ENCODE results near the gene CHKA.

Gene CHKA

GRCh38 chr11:68013611-68014156 lies 107.5 kb downstream of the CHKA start:
- no peak for DNase-seq (ENCODE audit: low spot score)

- DNase-seq (ENCODE audit: low spot score), result peak; percentile 93
These were observed 108.2 kb downstream of the CHKA start for GRCh38 chr11:68012843-68013610.

DNA sequence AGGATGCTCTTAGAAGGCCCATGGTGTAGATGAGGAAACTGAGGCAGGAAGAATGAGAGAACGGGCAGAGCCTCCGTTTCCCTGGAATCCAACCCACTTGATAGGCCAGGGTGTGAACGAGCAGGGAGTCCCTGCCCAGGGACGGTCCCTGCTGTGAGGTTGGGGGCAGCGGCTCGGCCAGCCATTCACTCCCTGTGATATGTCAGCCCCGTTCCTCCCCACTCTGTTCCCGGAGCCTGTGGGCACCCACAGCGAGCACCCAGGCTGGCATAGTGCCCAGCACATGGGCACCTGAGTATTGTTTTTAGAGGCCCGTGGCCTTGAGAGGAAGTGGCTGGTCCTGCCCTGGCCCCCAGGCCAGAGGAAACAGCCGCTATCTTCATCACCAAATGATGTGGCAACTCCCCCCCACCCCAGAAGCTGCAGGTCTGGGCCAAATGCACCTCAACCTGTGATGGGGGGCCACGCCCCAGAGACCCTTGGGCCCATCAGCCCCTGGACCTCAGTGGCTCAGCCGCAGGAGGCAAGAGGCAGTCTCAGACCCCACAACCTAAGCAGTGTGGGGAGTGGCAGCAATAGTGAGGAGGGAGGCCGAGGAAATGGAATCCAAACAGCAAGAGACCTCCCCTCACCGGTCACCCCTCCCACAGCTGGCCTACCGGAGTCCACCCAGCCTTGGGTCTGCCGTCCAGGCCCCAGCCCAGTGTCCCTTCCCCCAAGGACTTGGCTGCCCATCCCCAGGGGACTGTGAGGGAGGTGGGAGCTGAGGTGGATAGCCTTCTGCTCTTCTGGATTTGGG lies 108.9 kb downstream of the CHKA start:
- DNase-seq (ENCODE audit: low spot score), result no peak

DNA sequence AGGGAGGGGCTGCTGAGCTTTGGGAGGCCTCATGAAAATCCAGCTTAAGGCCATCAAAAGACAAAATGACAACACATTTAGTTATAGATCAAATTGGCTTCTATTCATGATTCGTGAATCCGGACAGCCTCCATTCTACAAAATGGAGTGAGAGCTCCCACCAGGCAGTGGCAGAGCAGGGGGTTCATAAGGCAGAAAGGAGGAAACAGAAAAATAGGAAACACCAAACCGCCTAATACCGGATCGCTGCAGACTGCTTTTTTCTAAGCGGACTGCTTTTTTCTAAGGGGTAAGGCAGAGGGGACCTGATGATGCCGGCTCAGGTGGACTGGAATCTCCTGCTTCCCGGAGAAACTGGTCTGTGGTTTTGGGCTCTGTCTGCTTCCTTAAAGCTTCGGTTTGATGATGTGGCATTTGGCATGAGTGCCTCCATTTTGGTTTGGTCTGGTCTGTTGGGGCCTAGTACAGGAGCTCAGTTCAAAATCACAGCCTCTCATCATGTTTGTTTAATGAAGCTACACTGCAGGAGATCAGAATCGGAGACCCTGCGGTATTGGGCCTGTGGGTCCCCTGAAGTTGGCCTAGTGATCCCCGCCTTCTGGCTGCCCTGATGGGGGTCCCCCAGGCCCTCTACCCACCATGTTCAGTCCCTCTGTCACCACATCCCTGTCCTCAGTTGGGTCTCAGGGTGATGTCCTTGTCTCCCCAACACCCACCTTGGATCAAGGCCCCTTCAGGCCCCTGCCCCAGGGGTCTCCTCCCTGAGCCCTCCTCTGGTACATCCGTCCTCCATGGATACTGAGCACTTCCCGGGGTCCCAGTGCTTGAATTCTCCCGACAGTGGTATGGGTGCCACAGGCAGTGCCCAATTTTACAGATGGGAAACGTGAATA lies 109.9 kb downstream of the CHKA start:
- DNase-seq (ENCODE audit: low spot score), result no peak

GRCh38 chr11:68010090-68011041 lies 110.8 kb downstream of the CHKA start, which contains the start of gene ALDH3B1:
TSS of gene ALDH3B1 (plus strand) at chr11:68010327. CDS start at chr11:68015298, 4,971 bp downstream.
- peak; percentile 90 for DNase-seq (ENCODE audit: low spot score)

GRCh38 chr11:68009391-68010089 lies 111.6 kb downstream of the CHKA start:
- no peak for DNase-seq (ENCODE audit: low spot score)

DNA sequence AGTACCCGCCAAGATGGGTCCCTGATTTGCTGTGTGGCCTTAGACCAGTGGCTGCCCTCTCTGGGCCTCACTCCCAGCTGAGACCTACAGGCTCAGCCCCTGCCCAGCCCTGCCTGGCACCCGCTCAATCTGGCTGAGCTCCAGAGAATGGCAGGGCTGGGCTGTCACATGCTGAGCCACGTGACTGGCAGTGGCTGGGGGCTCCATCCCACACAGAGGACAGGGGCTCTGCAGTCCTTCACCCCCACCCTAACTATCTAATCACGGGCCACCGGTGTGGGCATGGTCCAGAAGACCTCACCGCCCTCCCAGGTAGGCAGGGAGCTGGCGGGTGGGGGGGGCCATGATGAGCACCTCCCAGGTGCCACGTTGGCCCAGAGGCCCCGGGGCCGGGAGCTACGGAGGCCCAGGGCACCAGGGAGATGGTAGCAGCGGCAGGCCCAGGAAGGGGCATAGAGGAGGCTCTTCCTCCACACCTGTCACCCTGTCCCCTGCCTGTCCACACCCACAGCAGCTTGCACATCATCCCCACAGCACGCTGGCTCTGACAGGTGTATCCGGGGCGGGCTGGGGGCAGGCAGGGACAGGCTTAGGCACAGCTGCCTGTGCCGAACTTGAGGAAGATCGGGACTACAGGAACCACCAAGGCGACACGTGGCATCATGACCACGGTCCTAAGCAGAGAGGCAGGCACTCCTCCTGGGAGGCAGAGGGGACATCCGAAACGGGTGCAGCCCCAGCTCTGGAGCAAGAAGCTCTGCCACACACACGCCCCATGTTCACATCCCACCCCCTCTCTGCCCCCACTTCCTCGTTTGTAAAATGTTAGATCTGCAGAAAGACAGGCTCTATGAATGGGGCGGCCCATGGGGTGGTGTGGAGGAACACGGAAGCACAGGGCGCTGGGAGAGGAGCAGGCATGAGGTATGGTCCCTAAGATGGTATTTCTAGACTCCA lies 112.5 kb downstream of the CHKA start:
- no peak for DNase-seq (ENCODE audit: low spot score)

DNA sequence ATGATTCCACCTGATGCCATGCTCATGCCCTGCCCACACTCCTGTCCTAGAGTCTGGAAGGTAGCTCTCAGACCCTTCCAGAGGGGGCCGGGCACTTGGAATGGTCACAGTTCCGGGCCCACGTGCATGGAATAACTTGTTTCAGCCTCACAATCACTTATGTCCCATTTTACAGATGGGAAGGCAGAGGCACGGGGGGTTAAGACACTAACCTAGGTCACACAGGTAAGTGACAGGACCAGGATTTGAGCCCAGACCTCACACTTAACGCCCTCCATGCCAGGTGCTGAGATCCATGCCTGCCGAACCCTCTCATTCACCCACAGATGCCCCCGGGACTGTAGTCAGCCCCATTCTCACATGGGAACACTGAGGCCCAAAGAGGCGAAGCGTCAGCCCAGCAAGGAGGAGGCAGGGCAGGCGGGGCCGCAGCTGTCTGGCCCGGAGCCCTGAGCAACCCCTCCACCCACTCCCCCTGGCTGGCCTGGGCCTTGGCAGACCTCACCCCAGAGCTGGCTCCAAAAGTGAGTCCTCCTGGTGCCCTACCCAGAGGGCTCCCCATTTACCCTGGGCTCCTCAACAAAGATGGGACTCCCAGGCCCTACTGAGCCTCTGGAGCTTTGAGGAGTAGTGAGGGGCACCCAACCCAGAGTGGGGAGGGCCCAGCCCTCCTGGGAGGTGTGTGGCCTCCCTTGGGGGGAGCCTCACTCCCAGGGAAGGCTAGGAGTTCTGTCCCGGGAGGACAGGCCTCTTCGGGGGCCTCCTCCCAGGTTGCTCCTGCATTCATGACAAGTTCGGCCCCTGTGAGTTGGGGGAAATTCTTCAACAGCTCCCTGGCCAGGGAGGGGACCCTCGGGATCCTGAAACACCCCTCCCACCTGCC lies 113.4 kb downstream of the CHKA start:
- DNase-seq (ENCODE audit: low spot score), result no peak

GRCh38 chr11:68006606-68007166 lies 114.5 kb downstream of the CHKA start:
- DNase-seq (ENCODE audit: low spot score), result no peak

DNA sequence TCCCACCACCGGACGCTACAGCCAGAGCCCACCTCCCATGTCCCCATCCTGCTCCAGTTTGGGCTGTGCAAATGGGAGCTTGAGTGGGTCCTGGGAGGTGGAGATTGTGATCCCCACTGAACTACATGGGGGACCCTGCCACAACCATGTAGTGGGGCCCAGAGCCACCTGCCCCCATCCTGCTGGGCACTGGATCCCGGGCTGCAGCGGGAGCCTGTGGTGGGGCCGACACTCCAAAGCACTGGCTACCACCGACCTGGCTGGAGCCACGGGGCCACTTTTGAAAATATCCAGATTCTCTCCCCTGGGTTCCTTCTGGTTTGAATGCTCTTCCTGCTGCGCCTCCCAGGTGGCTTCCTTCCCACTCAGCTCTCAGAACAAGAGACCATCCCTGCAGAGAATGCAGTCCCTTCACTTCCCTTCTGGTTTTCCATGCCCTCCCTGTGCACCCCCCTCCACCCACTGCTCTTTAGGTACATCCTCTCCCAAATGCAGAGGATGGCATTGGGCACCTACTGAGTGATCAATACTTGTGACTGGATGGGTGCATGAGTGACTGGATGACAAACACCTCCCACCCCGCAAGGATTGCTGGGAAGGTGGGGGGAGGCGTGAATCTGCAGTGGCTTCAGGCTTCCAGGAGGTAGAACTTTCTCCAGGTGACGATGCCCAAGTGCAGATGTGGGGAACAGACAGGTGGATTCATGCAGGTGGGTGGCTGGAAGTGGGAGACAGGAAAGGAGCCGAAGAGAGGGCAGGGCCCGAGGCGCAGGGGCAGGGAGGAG lies 116.4 kb downstream of the CHKA start:
- DNase-seq (ENCODE audit: low spot score), result no peak

- peak; percentile 94 for DNase-seq (ENCODE audit: low spot score)
These were observed 117.2 kb downstream of the CHKA start, which contains the start of gene UNC93B1 for GRCh38 chr11:68003846-68004550. TSS of gene UNC93B1 (minus strand) at chr11:68004097. CDS start at chr11:68004043, 54 bp downstream.

DNA sequence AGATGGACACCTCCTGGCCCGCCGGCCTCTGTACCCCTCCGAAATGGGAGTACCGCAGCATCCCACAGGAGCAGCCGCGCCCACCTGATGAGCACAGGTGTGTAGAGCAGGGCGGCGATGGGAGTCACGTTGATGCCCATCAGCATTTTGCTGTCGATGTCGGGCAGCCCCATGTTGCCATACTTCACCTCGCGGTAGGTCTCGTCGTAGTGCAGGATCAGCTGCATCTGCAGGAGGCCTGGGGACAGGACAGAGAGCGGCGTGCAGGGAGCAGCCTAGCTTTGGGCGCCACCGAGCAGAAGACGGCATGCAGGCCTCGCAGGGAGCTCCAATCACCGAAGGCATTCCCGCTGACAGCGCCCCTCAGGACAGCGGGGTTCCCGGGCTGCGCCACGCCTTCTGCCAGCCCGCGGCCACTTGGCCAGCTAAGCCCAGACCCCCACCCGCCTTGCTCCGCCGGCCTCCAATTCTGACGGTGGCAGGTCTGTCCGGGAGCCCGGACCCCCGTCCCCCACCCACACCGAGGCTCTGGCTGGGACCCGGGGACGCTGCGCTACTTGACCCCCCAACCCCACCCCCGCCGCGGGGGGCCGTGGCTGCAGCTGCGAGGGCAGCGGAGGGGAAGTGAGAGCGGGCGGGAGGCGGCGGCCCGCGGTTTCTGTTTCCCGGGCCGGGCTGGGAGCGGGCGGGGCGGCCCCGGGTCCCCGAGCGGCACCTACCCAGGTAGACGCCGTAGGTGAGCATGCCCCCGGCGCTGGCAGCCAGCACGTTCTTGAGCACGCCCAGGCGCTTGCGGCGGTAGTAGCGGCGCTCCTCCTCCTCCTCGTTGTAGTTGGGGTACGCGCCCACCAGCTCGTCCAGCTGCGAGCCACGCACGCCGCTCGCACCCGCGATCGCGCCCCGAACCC lies 118.0 kb downstream of the CHKA start:
- DNase-seq (ENCODE audit: low spot score), result peak; percentile 43

Measured in AG20443 (cell line).